ENCODE measurements around the gene CMYA5.
A peak's percentile ranks its signal among the peaks of the same experiment; 100 is the strongest.

CMYA5 gene

GRCh38 chr5:79844571-79844970 lies 154.9 kb downstream of the CMYA5 start:
- ATAC-seq (ENCODE audit: low read depth), result no peak
- peaks cover 9% of the 10 kb centered on the region for H3K4me1 ChIP-seq (ENCODE audit: insufficient read depth, poor library complexity, severe bottlenecking)
- H3K27me3 ChIP-seq (ENCODE audit: insufficient read depth, poor library complexity, severe bottlenecking), result no peaks in the 10 kb centered on the region
- TF ChIP-seq CTCF (IDR thresholded peaks at IDR 0.05; ENCODE audit: poor library complexity, severe bottlenecking), result no peak
- H3K4me3 ChIP-seq (ENCODE audit: severe bottlenecking), result no peak overlapping the region
- H3K36me3 ChIP-seq (ENCODE audit: low read depth), result no peaks in the 10 kb centered on the region
- H3K9me3 ChIP-seq (ENCODE audit: severe bottlenecking), result no peaks in the 10 kb centered on the region
- DNase-seq (ENCODE audit: low spot score), result no peak
- H3K27ac ChIP-seq (ENCODE audit: poor library complexity, severe bottlenecking), result no peak overlapping the region

GRCh38 chr5:79845448-79846197 lies 156.0 kb downstream of the CMYA5 start:
- Histone ChIP-seq H3K27ac (ENCODE audit: poor library complexity, severe bottlenecking) (no peak overlapping the region), H3K27me3 (ENCODE audit: insufficient read depth, poor library complexity, severe bottlenecking) (no peaks in the 10 kb centered on the region), H3K36me3 (ENCODE audit: low read depth) (no peaks in the 10 kb centered on the region), H3K4me3 (ENCODE audit: severe bottlenecking) (no peak overlapping the region), H3K9me3 (ENCODE audit: severe bottlenecking) (no peaks in the 10 kb centered on the region), H3K4me1 (ENCODE audit: insufficient read depth, poor library complexity, severe bottlenecking) (peaks cover 9% of the 10 kb centered on the region)
- TF ChIP-seq CTCF (IDR thresholded peaks at IDR 0.05; ENCODE audit: poor library complexity, severe bottlenecking), result no peak
- DNase-seq (ENCODE audit: low spot score) (no peak), ATAC-seq (ENCODE audit: low read depth) (peak; percentile 52)

- Histone ChIP-seq H3K36me3 (ENCODE audit: low read depth) (no peaks in the 10 kb centered on the region), H3K4me1 (ENCODE audit: insufficient read depth, poor library complexity, severe bottlenecking) (peaks cover 9% of the 10 kb centered on the region), H3K27ac (ENCODE audit: poor library complexity, severe bottlenecking) (no peak overlapping the region), H3K9me3 (ENCODE audit: severe bottlenecking) (no peaks in the 10 kb centered on the region), H3K4me3 (ENCODE audit: severe bottlenecking) (no peak overlapping the region), H3K27me3 (ENCODE audit: insufficient read depth, poor library complexity, severe bottlenecking) (no peaks in the 10 kb centered on the region)
- no peak for ATAC-seq (ENCODE audit: low read depth)
- no peak for DNase-seq (ENCODE audit: low spot score)
- TF ChIP-seq CTCF (IDR thresholded peaks at IDR 0.05; ENCODE audit: poor library complexity, severe bottlenecking), result no peak
These were observed 156.5 kb downstream of the CMYA5 start for GRCh38 chr5:79846198-79846521.

GRCh38 chr5:79847561-79847960 lies 157.9 kb downstream of the CMYA5 start:
- no peak for ATAC-seq (ENCODE audit: low read depth)
- no peaks in the 10 kb centered on the region for H3K27me3 ChIP-seq (ENCODE audit: insufficient read depth, poor library complexity, severe bottlenecking)

More at GRCh38 chr5:79847561-79847960, 157.9 kb downstream of the CMYA5 start:
- no peaks in the 10 kb centered on the region for H3K9me3 ChIP-seq (ENCODE audit: severe bottlenecking)
- no peak for DNase-seq (ENCODE audit: low spot score)
- no peak overlapping the region for H3K4me3 ChIP-seq (ENCODE audit: severe bottlenecking)
- H3K36me3 ChIP-seq (ENCODE audit: low read depth), result no peaks in the 10 kb centered on the region
- TF ChIP-seq CTCF (IDR thresholded peaks at IDR 0.05; ENCODE audit: poor library complexity, severe bottlenecking), result no peak
- no peak overlapping the region for H3K27ac ChIP-seq (ENCODE audit: poor library complexity, severe bottlenecking)
- H3K4me1 ChIP-seq (ENCODE audit: insufficient read depth, poor library complexity, severe bottlenecking), result peaks cover 9% of the 10 kb centered on the region
